Stimulated activated naive B cell treated with anti-CD40 and anti-IgM and Interleukin-4, amounts not matched to agents 10 μg/mL and 1 μg/mL and 100 μg/mL, for 72 hours (primary cell): Measurements from ENCODE around the gene MAGEA9.
"Not testable (repeated sequence)": the region's sequence is repeated elsewhere in the genome, so short reads cannot be mapped to it uniquely, and the experiment has no call there.

ENCODE experiments used
- ATAC-seq, 2 donors: fragments of 150-1000 bp; cut with Tn5 transposase; replicated peaks; 2 replicates each; pipeline ENCODE4 v1.10.0; 2021; ENCODE audit warnings: moderate library complexity in 1 of 2
- DNase-seq: peaks from one replicate; pipeline ENCODE4 v3.0.0; 2021
- H3K27ac Mint-ChIP-seq: one replicate; pipeline ENCODE4 v1.8.0; 2022; ENCODE audit warnings: mild to moderate bottlenecking, mixed read lengths
- H3K27me3 Mint-ChIP-seq, 2 donors: one replicate each; pipeline ENCODE4 v1.8.0; 2022; ENCODE audit warnings: mixed read lengths in 2 of 2
- H3K36me3 Mint-ChIP-seq, 2 donors: one replicate each; pipeline ENCODE4 v1.8.0; 2022; ENCODE audit warnings: mixed read lengths in 2 of 2, mild to moderate bottlenecking in 1 of 2
- H3K4me1 Mint-ChIP-seq, 2 donors: one replicate each; pipeline ENCODE4 v1.8.0; 2022; ENCODE audit warnings: mixed read lengths in 2 of 2, mild to moderate bottlenecking in 1 of 2
- H3K4me3 Mint-ChIP-seq, 2 donors: one replicate each; pipeline ENCODE4 v1.8.0; 2022; ENCODE audit warnings: mild to moderate bottlenecking in 2 of 2, mixed read lengths in 2 of 2, moderate library complexity in 1 of 2
- H3K9me3 Mint-ChIP-seq, 2 donors: one replicate each; pipeline ENCODE4 v1.8.0; 2022; ENCODE audit warnings: mixed read lengths in 2 of 2, mild to moderate bottlenecking in 1 of 2

The MAGEA9 gene

DNA sequence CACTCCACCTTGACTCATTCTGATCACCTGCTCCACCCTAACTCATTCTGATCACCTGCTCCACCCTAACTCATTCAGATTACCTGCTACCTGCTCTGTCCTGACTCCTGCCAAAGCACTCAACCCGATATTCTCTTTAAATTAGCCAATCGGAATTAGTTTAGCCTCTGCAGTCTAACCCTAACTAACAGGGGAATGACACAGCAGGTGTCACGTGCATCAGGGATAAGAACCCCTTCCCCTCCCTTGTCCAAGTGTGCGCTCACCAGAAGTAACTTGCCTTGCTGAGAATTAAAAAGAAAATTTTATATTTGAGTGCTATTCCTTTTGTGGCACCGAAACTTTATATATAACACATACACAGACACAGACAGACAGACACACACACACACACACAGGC lies 55.0 kb downstream of the MAGEA9 start:
- H3K36me3 Mint-ChIP-seq, H3K4me3 Mint-ChIP-seq, H3K9me3 Mint-ChIP-seq, DNase-seq, ATAC-seq, H3K4me1 Mint-ChIP-seq, H3K27me3 Mint-ChIP-seq, H3K27ac Mint-ChIP-seq: not testable (repeated sequence)

DNA sequence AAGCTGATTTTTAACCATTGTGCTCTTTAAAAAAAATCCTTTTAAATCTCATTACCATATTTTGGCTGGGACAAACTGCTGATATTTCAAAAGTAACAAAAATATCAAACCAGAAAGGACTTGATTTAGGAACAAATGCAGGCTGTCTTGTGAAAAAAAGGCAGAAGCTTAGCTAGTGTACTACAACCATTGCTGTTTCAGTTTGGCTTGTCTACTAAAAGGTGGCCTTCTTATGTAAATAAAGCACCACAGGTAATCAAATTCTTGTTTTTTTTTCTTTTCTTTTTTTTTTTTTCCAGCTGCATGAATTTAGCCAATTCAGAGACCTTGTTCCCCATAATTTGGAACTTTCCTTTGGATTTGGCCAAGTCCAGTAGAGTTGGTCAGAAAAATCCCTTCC lies 55.4 kb downstream of the MAGEA9 start:
- Mint-ChIP-seq H3K4me1 (no peaks in the 10 kb centered on the region), H3K9me3 (no peaks in the 10 kb centered on the region), H3K27ac (no peak overlapping the region)

More for the DNA sequence above, 55.4 kb downstream of the MAGEA9 start:
- ATAC-seq (no peak), DNase-seq (no peak)
- H3K4me3 Mint-ChIP-seq = no peak overlapping the region
- H3K36me3 Mint-ChIP-seq = no peaks in the 10 kb centered on the region
- peaks cover 0 to 4% of the 10 kb centered on the region in 2 donors for H3K27me3 Mint-ChIP-seq
